Right atrium auricular region (tissue), 2 donors: ENCODE data around the gene LOXL1. TPM values are rescaled to one million over a fixed set of nuclear protein-coding genes. Genes with fewer than 3 reads are reported as not detected.
A peak's percentile ranks its signal among the peaks of the same experiment; 100 is the strongest.

ENCODE experiments used
- DNase-seq: peaks from one replicate; pipeline ENCODE4 v3.0.0-alpha.2; 2019; ENCODE audit warnings: low spot score
- H3K27ac ChIP-seq, 2 donors: fragments of 200-600 bp; sonication (generic); 1 replicate in 1 of 2; 2 replicates in 1 of 2; pipeline ENCODE4 v1.5.1; 2016 to 2019
- H3K27me3 ChIP-seq, 2 donors: fragments of 200-600 bp; sonication (generic); one replicate each; pipeline versions ENCODE4 v1.5.1 to v1.6.0; 2017 to 2019
- H3K36me3 ChIP-seq: fragments of 200-600 bp; sonication (generic); one replicate; pipeline ENCODE4 v1.5.1; 2016
- H3K4me1 ChIP-seq, 2 donors: fragments of 200-600 bp; sonication (generic); one replicate each; pipeline versions ENCODE4 v1.5.1 to v1.6.0; 2017 to 2019
- H3K4me3 ChIP-seq, 2 donors: fragments of 200-600 bp; sonication (generic); 1 replicate in 1 of 2; 2 replicates in 1 of 2; pipeline ENCODE4 v1.5.1; 2017 to 2019; ENCODE audit warnings: mild to moderate bottlenecking in 1 of 2, moderate library complexity in 1 of 2
- H3K9me3 ChIP-seq, 2 donors: fragments of 200-600 bp; sonication (generic); one replicate each; pipeline ENCODE4 v1.5.1; 2019
- total RNA-seq, 2 donors: library from RNA; depleted of rRNA; stranded (reverse); fragments of >200 nt; gene quantifications; one replicate each; pipeline ENCODE4 v1.1.0, GENCODE V29; 2016
- TF ChIP-seq, protein P1 (sequence below), 2 donors: fragments of 200-600 bp; sonication (generic); IDR thresholded peaks; one replicate each; pipeline ENCODE4 v1.5.1; 2019; ENCODE audit warnings: antibody characterized with exemption in 2 of 2

LOXL1 gene
- total RNA-seq, 2 donors from 2014 or later: 22.2 to 59.0 TPM

DNA sequence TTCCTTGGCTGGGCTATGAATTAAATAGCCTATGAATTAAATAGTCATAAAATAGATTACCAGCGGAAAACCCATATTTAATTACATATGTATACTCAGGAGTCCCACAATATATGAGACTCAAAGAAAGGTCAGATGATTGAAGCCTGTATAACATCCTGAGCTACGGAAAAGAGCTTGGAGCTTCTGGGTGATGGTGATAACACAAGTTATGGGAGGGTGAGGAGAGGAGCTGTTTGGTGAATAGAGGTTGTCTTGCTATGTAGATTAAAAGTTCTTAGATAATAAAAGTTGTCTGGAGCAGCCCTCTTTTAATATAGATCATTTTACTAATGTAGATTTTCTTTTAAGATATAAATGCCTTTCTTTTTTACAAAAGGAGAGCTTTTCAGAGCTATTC, 70.0 kb downstream of the LOXL1 start:
- peaks cover 0 to 79% of the 10 kb centered on the region in 2 donors for H3K4me1 ChIP-seq
- TF ChIP-seq, protein P1, sequence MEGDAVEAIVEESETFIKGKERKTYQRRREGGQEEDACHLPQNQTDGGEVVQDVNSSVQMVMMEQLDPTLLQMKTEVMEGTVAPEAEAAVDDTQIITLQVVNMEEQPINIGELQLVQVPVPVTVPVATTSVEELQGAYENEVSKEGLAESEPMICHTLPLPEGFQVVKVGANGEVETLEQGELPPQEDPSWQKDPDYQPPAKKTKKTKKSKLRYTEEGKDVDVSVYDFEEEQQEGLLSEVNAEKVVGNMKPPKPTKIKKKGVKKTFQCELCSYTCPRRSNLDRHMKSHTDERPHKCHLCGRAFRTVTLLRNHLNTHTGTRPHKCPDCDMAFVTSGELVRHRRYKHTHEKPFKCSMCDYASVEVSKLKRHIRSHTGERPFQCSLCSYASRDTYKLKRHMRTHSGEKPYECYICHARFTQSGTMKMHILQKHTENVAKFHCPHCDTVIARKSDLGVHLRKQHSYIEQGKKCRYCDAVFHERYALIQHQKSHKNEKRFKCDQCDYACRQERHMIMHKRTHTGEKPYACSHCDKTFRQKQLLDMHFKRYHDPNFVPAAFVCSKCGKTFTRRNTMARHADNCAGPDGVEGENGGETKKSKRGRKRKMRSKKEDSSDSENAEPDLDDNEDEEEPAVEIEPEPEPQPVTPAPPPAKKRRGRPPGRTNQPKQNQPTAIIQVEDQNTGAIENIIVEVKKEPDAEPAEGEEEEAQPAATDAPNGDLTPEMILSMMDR (IDR thresholded peaks at IDR 0.05): no peak

DNA sequence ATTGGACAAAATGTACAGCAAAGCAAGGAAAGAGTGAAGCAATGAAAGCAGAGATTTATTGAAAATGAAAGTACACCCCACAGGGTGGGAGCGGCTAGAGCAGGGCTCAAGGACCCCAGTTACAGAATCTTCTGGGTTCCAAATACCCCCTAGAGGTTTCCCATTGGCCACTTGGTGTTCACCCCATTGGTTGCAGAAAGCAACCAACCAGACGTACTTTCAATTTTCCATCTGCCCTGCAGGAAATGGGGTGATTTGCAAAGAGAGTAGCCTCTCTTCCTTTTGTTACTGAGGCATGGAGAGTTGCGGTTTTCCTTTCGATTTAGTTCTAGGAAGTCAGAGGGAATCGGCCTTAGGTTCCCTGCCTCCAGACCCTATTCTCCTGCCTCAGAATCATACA, 70.7 kb downstream of the LOXL1 start:
- no peak for DNase-seq
- peaks cover 0 to 76% of the 10 kb centered on the region in 2 donors for H3K4me1 ChIP-seq
- no peaks in the 10 kb centered on the region for H3K27me3 ChIP-seq
- no peaks in the 10 kb centered on the region for H3K9me3 ChIP-seq
- H3K4me3 ChIP-seq: peak overlapping the region; percentile 20 to 92
- H3K36me3 ChIP-seq: peaks cover 10% of the 10 kb centered on the region
- TF ChIP-seq, protein P1 (IDR thresholded peaks at IDR 0.05): no peak
- H3K27ac ChIP-seq: peak overlapping the region; percentile 43 to 57

More for the DNA sequence above, 70.0 kb downstream of the LOXL1 start:
- no peak for DNase-seq
- H3K36me3 ChIP-seq: peaks cover 10% of the 10 kb centered on the region
- H3K27ac ChIP-seq: peak overlapping the region; percentile 57 to 97
- H3K9me3 ChIP-seq: no peaks in the 10 kb centered on the region
- peak overlapping the region; percentile 72 to 92 for H3K4me3 ChIP-seq
- no peaks in the 10 kb centered on the region for H3K27me3 ChIP-seq

DNA sequence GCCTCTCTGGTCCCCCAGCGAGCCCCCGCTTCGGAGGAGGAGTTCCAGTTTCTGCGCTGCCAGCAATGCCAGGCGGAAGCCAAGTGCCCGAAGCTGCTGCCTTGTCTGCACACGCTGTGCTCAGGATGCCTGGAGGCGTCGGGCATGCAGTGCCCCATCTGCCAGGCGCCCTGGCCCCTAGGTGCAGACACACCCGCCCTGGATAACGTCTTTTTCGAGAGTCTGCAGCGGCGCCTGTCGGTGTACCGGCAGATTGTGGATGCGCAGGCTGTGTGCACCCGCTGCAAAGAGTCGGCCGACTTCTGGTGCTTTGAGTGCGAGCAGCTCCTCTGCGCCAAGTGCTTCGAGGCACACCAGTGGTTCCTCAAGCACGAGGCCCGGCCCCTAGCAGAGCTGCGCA, 71.7 kb downstream of the LOXL1 start:
- Histone ChIP-seq H3K27ac (no peak overlapping the region), H3K4me1 (peaks cover 0 to 68% of the 10 kb centered on the region in 2 donors), H3K27me3 (no peaks in the 10 kb centered on the region), H3K4me3 (no peak overlapping the region), H3K9me3 (no peaks in the 10 kb centered on the region), H3K36me3 (peaks cover 10% of the 10 kb centered on the region)
- TF ChIP-seq, protein P1 (IDR thresholded peaks at IDR 0.05): no peak
- no peak for DNase-seq

Other genes starting within 250 kb of the LOXL1 start
- 10 to 100 TPM; 31.2 to 60.4 TPM for gene CD276, start 242.1 kb upstream of the LOXL1 start, total RNA-seq
- 10 to 100 TPM; 32.7 to 68.5 TPM for gene INSYN1, start 173.1 kb upstream of the LOXL1 start, total RNA-seq
- gene TBC1D21, start 52.9 kb upstream of the LOXL1 start, total RNA-seq: not detected
- 10 to 100 TPM; 11.8 to 23.5 TPM for gene STOML1, start 65.8 kb downstream of the LOXL1 start, total RNA-seq
- gene PML, start 68.3 kb downstream of the LOXL1 start, total RNA-seq: 10 to 100 TPM; 27.3 to 36.1 TPM
- gene GOLGA6A, start 156.1 kb downstream of the LOXL1 start, total RNA-seq: not detected
- gene ISLR2, start 204.1 kb downstream of the LOXL1 start, total RNA-seq: 1 to 10 TPM in 1 of 2 donors, under 1 TPM in 1; 0.31 to 2.6 TPM
- 10 to 100 TPM; 51.9 to 59.9 TPM for gene ISLR, start 247.2 kb downstream of the LOXL1 start, total RNA-seq